SK-N-SH treated with all-trans-retinoic acid at 6 μM for 48 hours (cell line): ENCODE results near the gene TNRC6B.

Experiments used
- ATAC-seq: fragments of 200-7000 bp; cut with Tn5 transposase; 3 replicates; pipeline ENCODE4 v1.9.1; 2020; ENCODE audit warnings: mild to moderate bottlenecking, moderate library complexity
- ARNTL ChIP-seq: fragments of 450-650 bp; formaldehyde crosslinking; IDR thresholded peaks from 2 replicates; pipeline ENCODE4 v1.5.0; 2020; ENCODE audit warnings: low read depth, mild to moderate bottlenecking, moderate library complexity, borderline replicate concordance
- BACH2 ChIP-seq: fragments of 250-450 bp; sonication (Bioruptor Pico); IDR thresholded peaks from 2 replicates; pipeline ENCODE4 v1.9.0; 2021; ENCODE audit warnings: mild to moderate bottlenecking, borderline replicate concordance
- CSDC2 ChIP-seq: fragments of 250-450 bp; sonication (Bioruptor Pico); IDR thresholded peaks from 2 replicates; pipeline ENCODE4 v1.5.0; 2020; ENCODE audit warnings: mild to moderate bottlenecking, moderate library complexity
- CSRNP3 ChIP-seq: fragments of 250-450 bp; sonication (Bioruptor Pico); IDR thresholded peaks from 2 replicates; pipeline ENCODE4 v1.5.1; 2021; ENCODE audit warnings: mild to moderate bottlenecking, moderate library complexity
- ESRRG ChIP-seq: fragments of 250-450 bp; sonication (Bioruptor Pico); IDR thresholded peaks from 2 replicates; pipeline ENCODE4 v1.6.1; 2021; ENCODE audit warnings: mild to moderate bottlenecking
- ISL1 ChIP-seq: fragments of 250-450 bp; sonication (Bioruptor Pico); IDR thresholded peaks from 2 replicates; pipeline ENCODE4 v2.1.2; 2022; ENCODE audit warnings: mild to moderate bottlenecking, moderate library complexity
- OSR1 ChIP-seq: fragments of 250-450 bp; sonication (Bioruptor Pico); IDR thresholded peaks from 2 replicates; pipeline ENCODE4 v1.8.0; 2022; ENCODE audit warnings: moderate library complexity, mild to moderate bottlenecking, inconsistent platforms
- POU6F1 ChIP-seq: fragments of 250-450 bp; sonication (Bioruptor Pico); IDR thresholded peaks from 2 replicates; pipeline ENCODE4 v1.8.0; 2021; ENCODE audit warnings: low read depth, mild to moderate bottlenecking, moderate library complexity, borderline replicate concordance
- PPARA ChIP-seq: fragments of 250-450 bp; sonication (Bioruptor Pico); IDR thresholded peaks from 2 replicates; pipeline ENCODE4 v1.5.0; 2020; ENCODE audit warnings: mild to moderate bottlenecking, borderline replicate concordance
- RARB ChIP-seq: fragments of 250-450 bp; sonication (Bioruptor Pico); IDR thresholded peaks from 2 replicates; pipeline ENCODE4 v1.8.0; 2021; ENCODE audit warnings: mild to moderate bottlenecking, moderate library complexity
- SNAI2 ChIP-seq: fragments of 250-450 bp; sonication (Bioruptor Pico); IDR thresholded peaks from 2 replicates; pipeline ENCODE4 v1.5.0; 2020; ENCODE audit warnings: mild to moderate bottlenecking, moderate library complexity
- TCF4 ChIP-seq: fragments of 250-450 bp; sonication (Bioruptor Pico); IDR thresholded peaks from 2 replicates; pipeline ENCODE4 v1.8.0; 2021; ENCODE audit warnings: mild to moderate bottlenecking, moderate library complexity, borderline replicate concordance
- TOX ChIP-seq: fragments of 250-450 bp; sonication (Bioruptor Pico); IDR thresholded peaks from 2 replicates; pipeline ENCODE4 v1.8.0; 2021; ENCODE audit warnings: mild to moderate bottlenecking, moderate library complexity, borderline replicate concordance
- TSHZ2 ChIP-seq: fragments of 250-450 bp; sonication (Bioruptor Pico); IDR thresholded peaks from 2 replicates; pipeline ENCODE4 v1.5.0; 2020; ENCODE audit warnings: mild to moderate bottlenecking, moderate library complexity
- ZC3H10 ChIP-seq: fragments of 250-450 bp; sonication (Bioruptor Pico); IDR thresholded peaks from 2 replicates; pipeline ENCODE4 v1.5.1; 2021; ENCODE audit warnings: mild to moderate bottlenecking, moderate library complexity
- ZFP3 ChIP-seq: fragments of 250-450 bp; sonication (Bioruptor Pico); IDR thresholded peaks from 2 replicates; pipeline ENCODE4 v1.5.0; 2020; ENCODE audit warnings: mild to moderate bottlenecking, moderate library complexity
- ZFP30 ChIP-seq: fragments of 450-650 bp; formaldehyde crosslinking; IDR thresholded peaks from 2 replicates; pipeline ENCODE4 v1.5.0; 2022; ENCODE audit warnings: mild to moderate bottlenecking, moderate library complexity
- ZNF565 ChIP-seq: fragments of 450-650 bp; formaldehyde crosslinking; conservative IDR thresholded peaks from 2 replicates; pipeline ENCODE4 v1.5.0; 2020; ENCODE audit warnings: low read depth, mild to moderate bottlenecking, moderate library complexity
- ZNF70 ChIP-seq: fragments of 450-650 bp; formaldehyde crosslinking; IDR thresholded peaks from 2 replicates; pipeline ENCODE4 v1.5.0; 2020; ENCODE audit warnings: mild to moderate bottlenecking, moderate library complexity
- ZNF8 ChIP-seq: fragments of 450-650 bp; formaldehyde crosslinking; IDR thresholded peaks from 2 replicates; pipeline ENCODE4 v1.5.0; 2020; ENCODE audit warnings: mild to moderate bottlenecking, moderate library complexity

TNRC6B gene

GRCh38 chr22:40330086-40330485, 152.4 kb downstream of the TNRC6B start:
- TF ChIP-seq TOX (CRISPR knock-in tag) (no peak), ZFP30 (CRISPR knock-in tag) (no peak), TCF4 (CRISPR knock-in tag) (no peak), ZFP3 (CRISPR knock-in tag) (no peak), PPARA (no peak), CSRNP3 (no peak), SNAI2 (CRISPR knock-in tag) (no peak), ISL1 (CRISPR knock-in tag) (no peak), OSR1 (CRISPR knock-in tag) (no peak), TSHZ2 (no peak), ZNF8 (CRISPR knock-in tag) (no peak)
- no peak for ATAC-seq

GRCh38 chr22:40330615-40331014, 152.9 kb downstream of the TNRC6B start:
- ATAC-seq: no peak
- no peak for TF ChIP-seq RARB (CRISPR knock-in tag)
- no peak for TF ChIP-seq ZC3H10 (CRISPR knock-in tag)
- TF ChIP-seq PPARA: no peak
- no peak for TF ChIP-seq CSDC2 (CRISPR knock-in tag)
- no peak for TF ChIP-seq ISL1 (CRISPR knock-in tag)

GRCh38 chr22:40331706-40332105, 154.0 kb downstream of the TNRC6B start:
- no peak for TF ChIP-seq RARB (CRISPR knock-in tag)
- no peak for TF ChIP-seq ZFP30 (CRISPR knock-in tag)
- TF ChIP-seq ARNTL (CRISPR knock-in tag): no peak
- no peak for TF ChIP-seq SNAI2 (CRISPR knock-in tag)
- no peak for TF ChIP-seq POU6F1
- no peak for TF ChIP-seq ZC3H10 (CRISPR knock-in tag)
- TF ChIP-seq CSDC2 (CRISPR knock-in tag): no peak
- TF ChIP-seq OSR1 (CRISPR knock-in tag): no peak
- no peak for TF ChIP-seq ZNF565 (CRISPR knock-in tag)
- no peak for TF ChIP-seq BACH2 (CRISPR knock-in tag)
- ATAC-seq: no peak

- no peak; the same call in 2 of the 3 replicates for ATAC-seq
- no peak for TF ChIP-seq RARB (CRISPR knock-in tag)
- peak; percentile 17; the same call in 1 of the 2 replicates for TF ChIP-seq ZNF70
- TF ChIP-seq ARNTL (CRISPR knock-in tag): no peak
- TF ChIP-seq, all 23 proteins: peak for 1
Measured at GRCh38 chr22:40332319-40332781, 154.6 kb downstream of the TNRC6B start.

GRCh38 chr22:40334060-40334459, 156.3 kb downstream of the TNRC6B start:
- no peak for TF ChIP-seq ISL1 (CRISPR knock-in tag)
- TF ChIP-seq POU6F1: no peak
- no peak for TF ChIP-seq OSR1 (CRISPR knock-in tag)
- no peak for TF ChIP-seq TOX (CRISPR knock-in tag)
- TF ChIP-seq PPARA: no peak
- no peak for TF ChIP-seq ZFP3 (CRISPR knock-in tag)
- TF ChIP-seq ZNF565 (CRISPR knock-in tag): no peak
- no peak for TF ChIP-seq SNAI2 (CRISPR knock-in tag)
- no peak for TF ChIP-seq BACH2 (CRISPR knock-in tag)
- TF ChIP-seq CSDC2 (CRISPR knock-in tag): no peak
- TF ChIP-seq ESRRG: no peak
- no peak for TF ChIP-seq ZFP30 (CRISPR knock-in tag)
- no peak for TF ChIP-seq TCF4 (CRISPR knock-in tag)
- no peak for TF ChIP-seq ZNF8 (CRISPR knock-in tag)
- no peak for TF ChIP-seq RARB (CRISPR knock-in tag)
- no peak for TF ChIP-seq TSHZ2
- TF ChIP-seq, all 23 proteins: peak for 0
- ATAC-seq: no peak
